K562 (cell line): ENCODE data around the gene NR1H2. TPM values are rescaled to one million over a fixed set of nuclear protein-coding genes. Genes with fewer than 3 reads are reported as not detected.

Experiments used
- KDM2B ChIP-seq: fragments of 250-450 bp; sonication (Bioruptor Pico); IDR thresholded peaks from 2 replicates; pipeline ENCODE4 v1.8.0; 2021; ENCODE audit warnings: mild to moderate bottlenecking, moderate library complexity
- PHF8 ChIP-seq: fragments of 200-600 bp; sonication (generic); IDR thresholded peaks from 2 replicates; pipeline ENCODE4 v1.6.1; 2012; ENCODE audit warnings: mixed run types, mild to moderate bottlenecking, inconsistent platforms, low read length, moderate library complexity, borderline replicate concordance
- RAD21 ChIP-seq, 2 experiments: fragments of 250-450 bp in 1 of 2; fragments of 450-650 bp in 1 of 2; sonication (Bioruptor Pico) in 1 of 2; formaldehyde crosslinking in 1 of 2; IDR thresholded peaks in 1 of 2; conservative IDR thresholded peaks in 1 of 2; 2 replicates each; pipeline versions ENCODE4 v1.4.0 to v1.8.0; 2020 to 2022; ENCODE audit warnings: mild to moderate bottlenecking in 2 of 2, moderate library complexity in 1 of 2
- TAF15 ChIP-seq: fragments of 200-400 bp; formaldehyde crosslinking; IDR thresholded peaks from 2 replicates; pipeline ENCODE4 v1.6.1; 2017; ENCODE audit warnings: mild to moderate bottlenecking, low read depth, low read length, moderate library complexity
- TOE1 ChIP-seq, 2 experiments: fragments of 450-650 bp in 1 of 2; sonication (generic) in 1 of 2; formaldehyde crosslinking in 1 of 2; IDR thresholded peaks; 2 replicates each; pipeline versions ENCODE4 v1.7.1 to v1.8.0; 2016 to 2022; ENCODE audit warnings: borderline replicate concordance in 2 of 2, mild to moderate bottlenecking in 2 of 2, antibody characterized with exemption in 1 of 2, inconsistent platforms in 1 of 2, low read depth in 1 of 2, missing genetic modification reagents in 1 of 2, moderate library complexity in 1 of 2
- polyA plus RNA-seq, 8 experiments: library from polyadenylated mRNA; depleted of rRNA in 4 of 8; stranded (reverse) in 5 of 8; unstranded in 3 of 8; fragments of >200 nt; fragmentation: Nextera tagmentation in 2 of 8; fragmentation: Illumina TruSeq in 1 of 8; extraction: Ambion mirVana in 2 of 8; extraction: Trizol in 1 of 8; gene quantifications; 2 replicates each; pipeline versions ENCODE4 v1.2.1 to v1.2.3, GENCODE V29; 2011 to 2014; ENCODE audit warnings: inconsistent platforms in 1 of 8, missing spikeins in 1 of 8
- total RNA-seq, 7 experiments: library from RNA; depleted of rRNA in 6 of 7; stranded (reverse); fragments of >200 nt in 6 of 7; fragmentation: Illumina TruSeq in 2 of 7; extraction: Trizol in 2 of 7; gene quantifications; 2 replicates each; pipeline versions ENCODE4 v1.2.1 to v1.2.3, GENCODE V29; 2011 to 2021; ENCODE audit warnings: low replicate concordance in 1 of 7
- TF ChIP-seq, protein P1 (sequence below): sonication (generic); formaldehyde crosslinking; IDR thresholded peaks from 2 replicates; pipeline ENCODE4 v1.8.1; 2023; ENCODE audit warnings: mild to moderate bottlenecking, missing genetic modification reagents
- TF ChIP-seq, protein P2 (sequence below), 2 experiments: IDR thresholded peaks; 2 replicates each; pipeline ENCODE4 v1.6.1; 2011; ENCODE audit warnings: borderline replicate concordance in 1 of 2, control low read depth in 1 of 2, low read depth in 1 of 2, low read length in 1 of 2, mild to moderate bottlenecking in 1 of 2, mixed read lengths in 1 of 2, moderate library complexity in 1 of 2; ENCODE audit not compliant: insufficient read depth in 1 of 2, insufficient read length in 1 of 2, poor library complexity in 1 of 2, severe bottlenecking in 1 of 2; ENCODE audit errors: extremely low read depth in 1 of 2
- TF ChIP-seq, protein P3 (sequence below): IDR thresholded peaks from 2 replicates; pipeline ENCODE4 v1.6.1; 2011; ENCODE audit warnings: borderline replicate concordance, low read depth, mild to moderate bottlenecking, moderate library complexity, low read length; ENCODE audit not compliant: insufficient read depth, poor library complexity, severe bottlenecking
- TF ChIP-seq, protein P4 (sequence below), 2 experiments: fragments of 450-650 bp; formaldehyde crosslinking in 1 of 2; IDR thresholded peaks; 2 replicates each; pipeline versions ENCODE4 v1.4.0 to v1.6.1; 2014 to 2020; ENCODE audit warnings: mild to moderate bottlenecking in 2 of 2, borderline replicate concordance in 1 of 2, low read depth in 1 of 2

Gene NR1H2
- total and polyA plus RNA-seq, 9 of the 15 experiments (the other 6 are each of a cell fraction or from before 2014, with no cell fraction given), result 0.11 to 73.8 (median 24.0) TPM

DNA sequence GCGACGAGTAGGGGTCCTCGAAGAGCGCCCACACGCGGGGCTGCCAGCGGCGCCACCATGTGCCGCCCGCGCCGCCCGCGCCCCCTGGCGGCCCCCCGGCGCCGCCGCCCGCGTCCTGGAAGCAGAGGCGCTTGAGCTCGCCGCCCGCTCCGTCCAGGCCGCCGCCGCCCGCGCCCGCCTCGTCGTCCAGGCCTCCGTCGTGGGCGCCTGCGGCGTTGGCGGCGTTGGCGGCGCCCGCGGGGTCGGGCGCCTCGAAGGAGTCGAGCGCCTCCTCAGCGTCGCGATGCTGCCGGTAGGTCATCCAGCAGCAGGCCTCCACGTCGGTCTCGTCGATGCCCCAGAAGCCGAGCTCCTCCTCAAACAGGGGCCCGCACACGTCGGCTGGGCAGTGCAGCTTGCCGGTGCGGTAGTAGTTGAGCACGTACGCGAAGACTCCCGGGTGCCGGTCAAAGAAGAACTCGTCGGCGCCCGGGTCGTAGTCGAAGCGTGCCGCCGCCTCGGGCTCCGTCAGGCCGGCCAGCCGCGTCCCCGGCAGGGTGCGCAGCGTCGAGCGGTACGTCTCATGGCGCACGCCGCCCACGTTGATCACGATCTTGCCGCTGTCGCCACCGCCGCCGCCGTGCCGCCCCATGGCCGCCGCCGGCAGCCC lies 47.9 kb upstream of the NR1H2 start (continued):
- TF ChIP-seq PHF8, result peak; percentile 23; the same call in 1 of the 2 replicates
- TF ChIP-seq, protein P1, sequence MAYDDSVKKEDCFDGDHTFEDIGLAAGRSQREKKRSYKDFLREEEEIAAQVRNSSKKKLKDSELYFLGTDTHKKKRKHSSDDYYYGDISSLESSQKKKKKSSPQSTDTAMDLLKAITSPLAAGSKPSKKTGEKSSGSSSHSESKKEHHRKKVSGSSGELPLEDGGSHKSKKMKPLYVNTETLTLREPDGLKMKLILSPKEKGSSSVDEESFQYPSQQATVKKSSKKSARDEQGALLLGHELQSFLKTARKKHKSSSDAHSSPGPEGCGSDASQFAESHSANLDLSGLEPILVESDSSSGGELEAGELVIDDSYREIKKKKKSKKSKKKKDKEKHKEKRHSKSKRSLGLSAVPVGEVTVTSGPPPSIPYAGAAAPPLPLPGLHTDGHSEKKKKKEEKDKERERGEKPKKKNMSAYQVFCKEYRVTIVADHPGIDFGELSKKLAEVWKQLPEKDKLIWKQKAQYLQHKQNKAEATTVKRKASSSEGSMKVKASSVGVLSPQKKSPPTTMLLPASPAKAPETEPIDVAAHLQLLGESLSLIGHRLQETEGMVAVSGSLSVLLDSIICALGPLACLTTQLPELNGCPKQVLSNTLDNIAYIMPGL, result 0 out of 2 replicates have a peak, but pooled peaks have one; percentile 46
- TF ChIP-seq TOE1 (IDR thresholded peaks at IDR 0.05; ENCODE audit: borderline replicate concordance), result no peak
- no peak for TF ChIP-seq TOE1 (CRISPR knock-in tag; IDR thresholded peaks at IDR 0.05; ENCODE audit: borderline replicate concordance, low read depth)
- peak in 1 of 2 experiments; percentile 45; a peak in 2 of 4 replicates for TF ChIP-seq RAD21 (CRISPR knock-in tag; conservative IDR thresholded peaks at IDR 0.05 in 1 of 2, IDR thresholded peaks at IDR 0.05 in 1 of 2)
- TF ChIP-seq KDM2B (CRISPR knock-in tag), result peak; percentile 32; the same call in 1 of the 2 replicates
- TF ChIP-seq, protein P2, sequence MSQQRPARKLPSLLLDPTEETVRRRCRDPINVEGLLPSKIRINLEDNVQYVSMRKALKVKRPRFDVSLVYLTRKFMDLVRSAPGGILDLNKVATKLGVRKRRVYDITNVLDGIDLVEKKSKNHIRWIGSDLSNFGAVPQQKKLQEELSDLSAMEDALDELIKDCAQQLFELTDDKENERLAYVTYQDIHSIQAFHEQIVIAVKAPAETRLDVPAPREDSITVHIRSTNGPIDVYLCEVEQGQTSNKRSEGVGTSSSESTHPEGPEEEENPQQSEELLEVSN (IDR thresholded peaks at IDR 0.05; ENCODE audit: borderline replicate concordance in 1 of 2, extremely low read depth in 1 of 2, insufficient read depth in 1 of 2, insufficient read length in 1 of 2, low read depth in 1 of 2, low read length in 1 of 2, poor library complexity in 1 of 2, severe bottlenecking in 1 of 2), result peak; percentile 96 to 99
- TF ChIP-seq, protein P3, sequence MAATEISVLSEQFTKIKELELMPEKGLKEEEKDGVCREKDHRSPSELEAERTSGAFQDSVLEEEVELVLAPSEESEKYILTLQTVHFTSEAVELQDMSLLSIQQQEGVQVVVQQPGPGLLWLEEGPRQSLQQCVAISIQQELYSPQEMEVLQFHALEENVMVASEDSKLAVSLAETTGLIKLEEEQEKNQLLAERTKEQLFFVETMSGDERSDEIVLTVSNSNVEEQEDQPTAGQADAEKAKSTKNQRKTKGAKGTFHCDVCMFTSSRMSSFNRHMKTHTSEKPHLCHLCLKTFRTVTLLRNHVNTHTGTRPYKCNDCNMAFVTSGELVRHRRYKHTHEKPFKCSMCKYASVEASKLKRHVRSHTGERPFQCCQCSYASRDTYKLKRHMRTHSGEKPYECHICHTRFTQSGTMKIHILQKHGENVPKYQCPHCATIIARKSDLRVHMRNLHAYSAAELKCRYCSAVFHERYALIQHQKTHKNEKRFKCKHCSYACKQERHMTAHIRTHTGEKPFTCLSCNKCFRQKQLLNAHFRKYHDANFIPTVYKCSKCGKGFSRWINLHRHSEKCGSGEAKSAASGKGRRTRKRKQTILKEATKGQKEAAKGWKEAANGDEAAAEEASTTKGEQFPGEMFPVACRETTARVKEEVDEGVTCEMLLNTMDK, result peak; percentile 91
- TF ChIP-seq, protein P4, sequence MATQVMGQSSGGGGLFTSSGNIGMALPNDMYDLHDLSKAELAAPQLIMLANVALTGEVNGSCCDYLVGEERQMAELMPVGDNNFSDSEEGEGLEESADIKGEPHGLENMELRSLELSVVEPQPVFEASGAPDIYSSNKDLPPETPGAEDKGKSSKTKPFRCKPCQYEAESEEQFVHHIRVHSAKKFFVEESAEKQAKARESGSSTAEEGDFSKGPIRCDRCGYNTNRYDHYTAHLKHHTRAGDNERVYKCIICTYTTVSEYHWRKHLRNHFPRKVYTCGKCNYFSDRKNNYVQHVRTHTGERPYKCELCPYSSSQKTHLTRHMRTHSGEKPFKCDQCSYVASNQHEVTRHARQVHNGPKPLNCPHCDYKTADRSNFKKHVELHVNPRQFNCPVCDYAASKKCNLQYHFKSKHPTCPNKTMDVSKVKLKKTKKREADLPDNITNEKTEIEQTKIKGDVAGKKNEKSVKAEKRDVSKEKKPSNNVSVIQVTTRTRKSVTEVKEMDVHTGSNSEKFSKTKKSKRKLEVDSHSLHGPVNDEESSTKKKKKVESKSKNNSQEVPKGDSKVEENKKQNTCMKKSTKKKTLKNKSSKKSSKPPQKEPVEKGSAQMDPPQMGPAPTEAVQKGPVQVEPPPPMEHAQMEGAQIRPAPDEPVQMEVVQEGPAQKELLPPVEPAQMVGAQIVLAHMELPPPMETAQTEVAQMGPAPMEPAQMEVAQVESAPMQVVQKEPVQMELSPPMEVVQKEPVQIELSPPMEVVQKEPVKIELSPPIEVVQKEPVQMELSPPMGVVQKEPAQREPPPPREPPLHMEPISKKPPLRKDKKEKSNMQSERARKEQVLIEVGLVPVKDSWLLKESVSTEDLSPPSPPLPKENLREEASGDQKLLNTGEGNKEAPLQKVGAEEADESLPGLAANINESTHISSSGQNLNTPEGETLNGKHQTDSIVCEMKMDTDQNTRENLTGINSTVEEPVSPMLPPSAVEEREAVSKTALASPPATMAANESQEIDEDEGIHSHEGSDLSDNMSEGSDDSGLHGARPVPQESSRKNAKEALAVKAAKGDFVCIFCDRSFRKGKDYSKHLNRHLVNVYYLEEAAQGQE (IDR thresholded peaks at IDR 0.05; ENCODE audit: borderline replicate concordance), result peak; percentile 14; the same call in 1 of the 2 replicates
- TF ChIP-seq, protein P4 (CRISPR knock-in tag; IDR thresholded peaks at IDR 0.05; ENCODE audit: low read depth), result 0 out of 2 replicates have a peak, but pooled peaks have one; percentile 61
- TF ChIP-seq TAF15, result no peak
